HG03135 (cell line): ENCODE measurements around the gene SLC35D2.
"Not testable (repeated sequence)": the region's sequence is repeated elsewhere in the genome, so short reads cannot be mapped to it uniquely, and the experiment has no call there.

Source experiments
- ATAC-seq: cut with Tn5 transposase; IDR thresholded peaks from one replicate; pipeline ENCODE4 v1.9.1; 2021; ENCODE audit warnings: mild to moderate bottlenecking, moderate library complexity; ENCODE audit not compliant: unreplicated experiment

The SLC35D2 gene

DNA sequence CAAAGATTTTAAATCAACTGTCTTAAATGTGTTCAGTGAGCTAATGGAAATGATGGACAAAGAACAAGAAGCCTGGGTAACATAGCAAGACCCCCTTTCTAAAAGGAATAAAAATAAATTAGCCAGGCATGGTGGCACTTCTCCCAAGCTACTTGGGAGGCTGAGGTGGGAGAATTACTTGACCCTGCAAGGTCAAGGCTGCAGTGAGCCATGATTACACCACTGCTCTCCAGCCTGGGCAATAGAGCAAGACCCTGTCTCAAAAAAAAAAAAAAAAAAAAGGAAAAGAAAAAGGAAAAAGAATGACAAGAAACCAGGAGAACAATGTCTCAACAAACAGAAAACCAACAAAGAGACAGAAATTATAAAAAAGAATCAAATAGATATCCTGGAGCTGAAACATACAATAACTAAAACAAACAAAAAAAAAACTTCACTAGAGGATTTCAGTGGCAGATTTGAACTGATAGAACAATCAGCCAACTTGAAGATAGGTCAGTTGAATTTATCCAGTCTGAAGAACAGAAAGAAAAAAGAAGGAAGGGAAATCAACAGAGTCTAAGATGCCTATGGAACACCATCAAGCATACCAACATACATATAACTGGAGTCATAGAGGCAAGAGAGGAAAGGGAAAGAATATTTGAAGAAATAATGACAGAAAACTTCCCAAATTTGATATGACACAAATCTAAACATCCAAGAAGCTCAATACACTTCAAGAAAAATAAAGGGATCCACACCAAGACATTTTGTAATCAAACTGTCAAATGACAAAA lies 16.8 kb upstream of the SLC35D2 start:
- ATAC-seq: no peak

DNA sequence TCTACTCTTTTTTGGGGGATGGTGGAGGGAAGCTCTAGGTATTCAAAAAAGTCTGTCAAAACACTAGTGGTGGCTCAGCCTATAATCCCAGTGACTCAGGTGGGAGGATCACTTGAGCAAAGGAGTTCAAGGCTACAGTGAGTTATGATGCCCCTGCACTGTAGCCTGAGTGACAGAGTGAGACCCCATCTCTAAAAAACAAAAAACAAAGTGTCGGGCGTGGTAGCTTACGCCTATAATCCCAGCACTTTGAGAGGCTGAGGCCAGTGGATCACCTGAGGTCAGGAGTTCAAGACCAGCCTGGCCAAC lies 15.8 kb upstream of the SLC35D2 start:
- no peak for ATAC-seq

DNA sequence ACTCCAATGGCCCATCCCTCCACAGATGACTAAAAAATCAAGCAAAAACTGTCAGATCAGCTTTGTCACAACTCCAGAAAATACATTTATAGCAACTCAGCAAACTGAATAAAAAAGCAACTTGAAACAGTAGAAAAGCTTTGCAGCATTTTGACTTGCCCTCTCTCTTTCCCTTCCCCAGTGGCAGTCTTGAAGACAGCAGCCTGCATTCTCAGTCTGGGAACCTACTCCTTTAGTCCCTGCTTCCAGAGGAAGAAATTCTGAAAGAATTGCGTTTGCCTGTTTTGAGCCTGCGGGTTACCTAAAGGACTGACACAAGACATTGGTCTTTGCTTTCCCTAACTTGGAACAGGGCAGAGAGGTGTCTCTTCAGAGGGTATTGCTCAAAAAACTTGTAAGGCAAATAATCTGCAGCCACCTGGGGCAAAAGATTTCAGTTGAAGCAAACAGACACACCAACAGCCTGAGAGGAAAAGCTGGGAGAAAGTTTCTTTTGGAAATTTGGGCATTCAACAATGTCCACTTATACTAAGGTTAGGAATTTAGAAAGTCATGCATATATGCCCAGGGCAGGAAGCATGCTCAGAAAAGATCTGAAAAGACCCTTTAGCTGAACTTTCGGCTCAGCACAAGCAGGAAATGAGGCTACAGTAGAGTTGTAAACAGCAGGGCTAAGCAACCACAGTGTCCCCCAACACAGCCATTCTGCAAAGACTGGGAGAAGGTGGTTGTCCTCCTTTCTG lies 15.2 kb upstream of the SLC35D2 start:
- peak; percentile 55 for ATAC-seq

DNA sequence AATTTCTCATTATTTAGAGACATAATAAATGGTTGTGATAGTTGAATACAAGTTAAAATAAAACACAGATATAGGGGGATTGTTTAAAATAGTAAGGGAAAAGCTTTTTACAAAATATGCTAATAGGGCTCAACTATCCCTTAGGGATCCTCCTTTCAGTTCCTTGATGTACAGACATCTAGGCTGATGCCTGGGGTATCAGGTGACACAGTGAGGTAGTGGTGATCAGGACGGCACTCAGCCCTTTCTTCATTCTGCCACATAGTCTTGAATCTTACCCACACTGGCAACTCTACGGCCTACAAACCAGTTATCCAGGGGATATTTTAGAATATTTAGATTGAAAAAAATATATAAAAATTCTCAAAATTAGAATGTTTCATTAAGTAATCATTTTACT lies 12.5 kb upstream of the SLC35D2 start:
- no peak for ATAC-seq

DNA sequence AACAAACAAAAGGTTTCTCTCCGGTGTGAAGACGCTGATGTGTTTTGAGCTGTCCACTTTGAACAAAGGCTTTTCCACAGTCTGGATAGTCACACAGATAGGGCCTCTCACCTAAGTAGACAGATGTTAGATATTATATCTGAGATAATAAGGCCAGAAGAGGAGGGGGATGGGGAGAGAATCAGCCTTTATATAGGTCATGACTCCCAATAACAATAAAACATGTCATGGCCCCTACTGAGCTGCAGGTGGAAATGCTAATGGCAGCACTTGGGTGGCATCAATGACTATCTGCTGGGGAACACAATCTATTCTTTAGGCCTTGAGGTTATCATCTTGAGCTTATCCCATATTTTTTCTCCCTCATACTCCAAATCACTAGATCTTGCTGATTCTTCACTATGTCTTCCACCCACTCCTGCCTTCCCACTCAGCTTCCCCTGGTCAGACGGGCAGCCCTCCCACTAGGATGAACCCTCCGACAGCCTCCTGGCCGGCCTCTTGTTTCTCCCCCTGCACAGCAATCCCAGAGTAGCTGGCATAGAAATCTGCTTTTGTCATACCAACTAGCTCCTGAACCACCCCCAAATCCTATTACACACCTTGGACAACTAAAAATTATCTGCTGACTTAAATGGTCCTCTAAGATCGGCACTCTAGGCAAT lies 11.5 kb upstream of the SLC35D2 start:
- ATAC-seq: no peak

DNA sequence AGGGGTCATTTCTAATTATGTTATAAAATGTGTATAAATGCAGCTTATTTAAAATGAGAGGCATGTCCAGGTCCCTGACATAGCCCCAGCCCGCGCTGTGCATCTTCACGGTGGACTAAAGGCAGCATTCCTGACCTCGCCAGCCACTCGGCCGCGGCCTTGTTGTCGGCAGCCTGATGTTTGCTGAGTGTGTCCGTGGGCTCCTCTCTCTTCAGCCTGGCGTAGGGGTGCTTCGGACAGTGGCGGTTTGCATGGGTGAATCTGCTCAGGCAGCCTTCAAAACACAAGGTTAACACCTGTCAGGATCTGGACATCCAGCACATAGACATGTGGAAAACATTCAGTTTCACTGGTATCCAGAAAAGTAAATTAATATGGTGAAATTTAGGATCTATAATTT lies 8.8 kb upstream of the SLC35D2 start:
- ATAC-seq: no peak

DNA sequence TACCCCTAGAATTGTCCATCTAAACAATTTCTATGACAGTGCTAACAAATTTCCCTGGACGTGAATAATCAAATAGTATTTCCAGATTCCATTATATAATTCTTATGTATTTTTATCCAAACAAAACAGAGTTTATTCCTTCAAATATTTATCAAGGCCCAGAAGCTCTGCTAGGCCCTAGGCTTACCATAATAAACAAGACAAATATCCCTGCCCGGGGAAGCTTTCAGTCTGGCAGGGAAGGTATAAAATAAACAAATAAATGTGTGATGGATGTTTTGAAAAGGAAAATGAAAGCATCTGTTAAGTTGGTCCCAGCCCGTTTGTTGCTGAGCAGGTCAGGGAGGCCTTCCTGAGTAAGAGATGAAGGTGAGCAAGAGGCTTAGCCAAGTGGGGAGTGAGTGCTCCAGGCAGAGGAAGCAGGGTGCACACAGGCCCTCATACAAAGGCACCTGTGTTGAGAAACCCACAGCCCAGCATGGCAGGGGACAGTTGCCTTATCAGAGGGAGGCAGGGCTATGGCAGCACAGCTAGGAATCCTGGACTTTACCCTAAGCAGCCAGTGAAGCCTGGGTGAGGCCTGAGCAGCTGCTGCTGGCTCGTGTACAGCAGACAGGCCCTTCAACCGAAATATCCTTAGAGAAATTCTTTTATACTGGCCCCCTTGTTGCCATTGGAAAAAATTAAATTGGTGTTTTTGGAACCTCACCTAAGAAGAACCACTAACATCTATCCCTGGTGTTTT lies 7.7 kb upstream of the SLC35D2 start:
- ATAC-seq: no peak

DNA sequence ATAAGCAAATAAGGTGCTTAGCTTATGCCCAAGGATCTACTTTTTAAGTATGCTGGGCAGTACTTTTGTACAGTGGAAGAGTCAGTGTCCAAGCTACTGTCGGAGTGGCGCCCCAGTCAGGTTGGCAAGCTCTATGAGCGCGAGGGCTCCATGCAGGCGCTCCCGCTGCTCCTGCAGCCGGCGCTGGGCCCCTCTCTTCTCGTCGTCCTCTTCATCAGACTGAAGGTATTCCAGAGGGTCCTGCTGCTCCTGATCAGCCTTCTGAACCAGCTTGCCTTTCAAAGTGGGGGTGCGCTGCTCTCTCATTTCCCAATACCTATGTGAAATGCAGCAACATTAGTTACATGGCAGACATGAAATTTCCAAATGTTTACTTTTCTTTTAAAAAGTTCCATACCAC lies 4.6 kb upstream of the SLC35D2 start:
- no peak for ATAC-seq

DNA sequence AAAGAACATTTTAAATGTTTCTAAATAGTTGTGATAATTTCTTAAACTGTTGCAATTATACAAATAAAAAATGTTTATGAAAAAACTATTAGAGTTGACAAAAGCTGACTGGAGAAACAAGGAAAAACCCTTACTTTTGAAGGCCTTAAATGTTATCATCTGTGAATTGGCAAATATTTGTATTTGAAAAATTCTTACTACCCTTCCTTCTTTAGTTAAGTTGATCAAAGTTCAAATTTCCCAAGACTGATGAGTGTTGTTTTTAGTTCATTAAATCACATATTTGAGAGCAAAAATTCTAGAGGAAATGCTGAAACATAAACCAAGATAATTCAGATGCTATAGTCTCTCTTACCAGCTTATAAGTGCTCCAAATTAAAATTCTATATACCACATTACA lies 2.6 kb upstream of the SLC35D2 start:
- ATAC-seq: no peak

DNA sequence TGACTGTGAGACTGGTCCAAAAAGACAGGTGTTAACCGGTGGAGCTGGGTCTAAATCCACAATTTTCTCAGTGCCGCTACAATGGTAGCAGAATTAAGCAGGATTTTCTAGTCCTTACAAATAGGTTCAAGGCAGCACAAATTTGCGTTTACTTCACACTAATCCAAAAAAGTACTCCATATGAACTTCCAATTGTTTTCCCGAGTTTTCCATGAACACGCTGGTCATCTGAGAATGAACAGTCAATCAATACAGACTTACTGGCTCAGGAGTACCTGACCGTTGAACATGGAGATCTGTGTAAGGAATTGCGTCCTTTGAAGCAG lies 709 bp downstream of the SLC35D2 start:
- ATAC-seq: no peak

DNA sequence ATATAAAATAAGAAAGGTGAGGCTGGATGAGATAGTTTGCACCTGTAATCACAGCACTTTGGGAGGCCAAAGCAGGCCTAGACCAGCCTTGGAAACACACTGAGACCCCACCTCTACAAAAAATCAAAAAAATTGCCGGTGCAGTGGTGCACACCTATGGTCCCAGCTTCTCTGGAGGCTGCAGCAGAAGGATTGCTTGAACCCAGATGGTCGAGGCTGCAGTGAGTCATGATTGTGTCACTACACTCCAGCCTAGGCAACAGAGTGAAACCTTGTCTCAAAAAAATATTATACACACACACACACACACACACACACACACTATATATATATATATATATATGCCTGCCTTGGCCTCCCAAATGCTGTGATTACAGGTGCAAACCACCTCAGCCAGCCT lies 1.3 kb downstream of the SLC35D2 start:
- ATAC-seq: no peak

DNA sequence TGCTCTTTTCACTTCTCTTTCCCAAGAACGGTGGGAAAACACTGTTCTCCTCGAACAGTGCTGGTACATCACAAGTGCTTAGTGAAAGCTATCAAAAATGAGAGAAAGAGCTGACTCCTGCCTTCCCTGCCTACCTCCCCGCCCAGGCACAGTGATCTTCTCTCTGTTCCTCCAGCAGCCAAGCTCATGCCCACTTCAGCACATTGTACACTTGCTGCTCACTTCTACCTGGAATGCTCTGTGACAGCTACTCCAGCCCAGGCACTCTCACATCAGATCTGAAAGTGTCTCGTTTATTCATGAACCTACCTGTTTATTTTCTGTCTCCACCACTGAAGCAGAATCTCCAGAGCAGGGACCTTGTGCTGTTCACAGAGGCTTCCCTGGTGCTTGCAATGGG lies 1.8 kb downstream of the SLC35D2 start:
- no peak for ATAC-seq

DNA sequence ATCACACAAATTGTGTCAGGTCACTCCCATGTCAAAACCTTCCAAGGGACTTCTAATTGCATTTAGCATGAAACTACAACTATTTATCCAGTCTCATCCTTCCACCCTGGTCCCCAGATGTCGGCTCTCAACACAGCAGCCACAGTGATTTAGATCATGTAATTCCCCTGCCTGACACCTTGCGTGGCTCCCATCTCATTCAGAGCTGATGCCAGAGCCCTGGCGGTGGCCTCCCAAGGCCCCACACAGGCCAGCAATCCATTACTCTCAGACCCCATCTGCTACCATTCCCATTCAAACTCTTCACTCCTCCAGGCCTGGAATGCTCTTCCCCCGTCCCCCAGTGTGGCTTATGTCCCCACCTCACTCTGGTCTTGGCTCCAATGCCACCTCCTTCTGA lies 2.4 kb downstream of the SLC35D2 start:
- ATAC-seq: no peak

DNA sequence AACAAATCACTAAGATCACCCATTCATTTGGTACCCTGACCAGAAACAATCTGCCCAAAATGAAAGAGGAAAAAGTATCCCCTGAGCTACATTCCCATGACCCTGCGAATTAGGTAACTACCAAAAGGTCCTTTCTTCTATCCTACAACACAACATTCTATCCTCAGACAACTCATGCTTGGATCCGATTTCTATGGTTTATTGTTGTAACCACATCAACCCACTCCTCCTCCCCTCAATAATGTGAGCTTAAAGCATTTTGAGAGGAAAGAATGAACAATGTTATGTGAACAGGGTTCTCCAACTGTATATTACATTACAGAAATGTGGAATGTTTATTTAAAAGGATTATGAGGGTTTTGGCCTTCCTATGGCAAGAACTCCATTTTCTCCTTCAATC lies 4.0 kb downstream of the SLC35D2 start:
- ATAC-seq: no peak

DNA sequence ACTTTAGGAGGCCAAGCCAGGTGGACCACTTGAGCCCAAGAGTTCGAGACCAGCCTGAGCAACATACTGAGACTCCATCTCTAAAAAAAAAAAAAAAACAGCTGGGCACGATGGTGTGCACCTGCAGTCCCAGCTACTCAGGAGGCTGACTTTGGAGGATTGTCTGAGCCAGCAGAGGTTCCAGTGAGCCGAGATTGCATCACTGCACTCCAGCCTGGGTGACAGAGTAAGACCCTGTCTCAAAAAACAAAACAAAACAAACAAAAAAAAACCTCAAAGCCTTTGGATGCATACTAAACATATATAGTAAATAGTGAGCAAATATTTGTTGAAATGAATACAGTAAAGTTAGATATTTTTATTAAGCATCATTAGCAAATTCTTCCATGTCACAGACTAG lies 5.3 kb downstream of the SLC35D2 start:
- no peak for ATAC-seq

DNA sequence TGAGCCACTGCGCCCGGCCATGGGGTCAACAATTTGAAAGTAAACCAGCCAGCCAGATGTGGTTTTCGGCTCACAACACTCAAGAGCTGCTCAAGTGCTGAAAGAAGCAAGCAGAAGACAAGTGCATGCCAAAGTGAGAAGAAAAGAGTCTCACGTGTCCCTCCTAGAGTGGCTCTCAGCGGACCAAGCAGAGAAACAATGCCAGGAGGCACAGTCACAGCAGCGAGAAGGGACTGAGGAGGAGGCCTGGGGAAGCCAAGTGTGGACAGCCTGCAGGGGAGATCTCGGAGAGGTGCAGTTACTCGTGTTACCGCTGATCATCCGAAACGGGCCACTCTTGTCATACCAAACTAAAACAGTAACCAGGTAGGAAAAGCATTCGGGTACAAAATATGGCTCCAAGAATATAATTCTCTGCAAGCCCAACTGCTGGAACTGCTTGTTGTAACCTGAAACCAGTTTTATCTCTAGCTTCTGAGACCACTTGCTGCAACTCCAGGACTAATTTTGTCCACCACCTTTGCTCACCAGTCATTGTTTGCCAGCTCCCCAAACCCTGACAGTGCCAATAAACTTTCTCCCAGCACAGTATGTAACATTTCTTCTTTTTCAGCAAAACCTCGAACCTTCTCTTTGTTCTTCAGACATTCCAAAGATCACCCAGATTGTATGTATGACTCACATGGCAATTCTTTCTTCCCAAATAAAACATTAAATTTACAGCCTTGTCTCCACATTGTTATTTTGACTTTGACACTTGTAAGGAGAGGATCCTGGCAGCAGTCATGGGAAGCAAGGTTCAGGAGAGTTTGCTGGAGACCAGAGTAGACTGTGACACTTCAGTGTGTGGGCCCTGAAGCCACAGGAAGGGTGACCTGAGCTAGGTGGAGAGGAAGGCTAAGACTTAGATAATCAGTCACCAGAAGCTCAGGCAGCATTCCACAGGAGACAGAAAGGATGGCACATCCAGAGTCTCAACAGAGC lies 6.3 kb downstream of the SLC35D2 start:
- ATAC-seq: no peak

DNA sequence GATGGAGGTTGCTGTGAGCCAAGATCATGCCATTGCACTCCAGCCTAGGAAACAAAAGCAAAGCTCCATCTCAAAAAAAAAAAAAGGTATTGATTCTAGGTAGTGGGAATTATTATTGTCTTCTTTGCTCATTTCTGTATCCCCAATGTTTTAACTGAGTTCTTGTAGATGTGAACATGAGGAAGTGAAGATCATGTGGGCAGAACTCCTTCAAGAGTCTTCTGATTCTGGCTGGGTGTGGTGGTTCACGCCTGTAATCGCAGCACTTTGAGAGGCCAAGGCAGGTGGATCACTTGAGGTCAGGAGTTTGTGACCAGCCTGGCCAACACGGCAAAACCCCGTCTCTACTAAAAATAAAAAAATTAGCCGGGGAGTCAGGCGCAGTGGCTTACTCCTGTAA lies 8.0 kb downstream of the SLC35D2 start:
- ATAC-seq: not testable (repeated sequence)

DNA sequence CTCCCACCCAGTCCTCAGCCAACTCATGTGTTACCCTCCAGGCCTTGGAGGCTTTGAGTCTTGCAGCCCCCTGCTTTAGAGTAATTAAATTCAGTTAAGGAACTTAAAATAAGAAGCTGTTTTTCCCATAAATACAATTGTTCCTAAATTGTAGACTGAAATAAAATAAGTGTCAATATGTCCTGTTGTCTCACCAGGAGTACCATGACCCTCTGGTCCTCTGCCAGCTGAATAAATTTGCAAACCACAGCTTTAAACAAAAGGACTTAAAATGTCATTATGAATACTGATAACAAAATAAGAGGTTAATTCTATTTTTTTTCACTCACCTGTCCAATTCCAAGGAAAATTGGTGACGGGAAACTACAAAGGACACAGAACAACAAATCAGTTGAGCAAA lies 15.6 kb downstream of the SLC35D2 start:
- no peak for ATAC-seq

DNA sequence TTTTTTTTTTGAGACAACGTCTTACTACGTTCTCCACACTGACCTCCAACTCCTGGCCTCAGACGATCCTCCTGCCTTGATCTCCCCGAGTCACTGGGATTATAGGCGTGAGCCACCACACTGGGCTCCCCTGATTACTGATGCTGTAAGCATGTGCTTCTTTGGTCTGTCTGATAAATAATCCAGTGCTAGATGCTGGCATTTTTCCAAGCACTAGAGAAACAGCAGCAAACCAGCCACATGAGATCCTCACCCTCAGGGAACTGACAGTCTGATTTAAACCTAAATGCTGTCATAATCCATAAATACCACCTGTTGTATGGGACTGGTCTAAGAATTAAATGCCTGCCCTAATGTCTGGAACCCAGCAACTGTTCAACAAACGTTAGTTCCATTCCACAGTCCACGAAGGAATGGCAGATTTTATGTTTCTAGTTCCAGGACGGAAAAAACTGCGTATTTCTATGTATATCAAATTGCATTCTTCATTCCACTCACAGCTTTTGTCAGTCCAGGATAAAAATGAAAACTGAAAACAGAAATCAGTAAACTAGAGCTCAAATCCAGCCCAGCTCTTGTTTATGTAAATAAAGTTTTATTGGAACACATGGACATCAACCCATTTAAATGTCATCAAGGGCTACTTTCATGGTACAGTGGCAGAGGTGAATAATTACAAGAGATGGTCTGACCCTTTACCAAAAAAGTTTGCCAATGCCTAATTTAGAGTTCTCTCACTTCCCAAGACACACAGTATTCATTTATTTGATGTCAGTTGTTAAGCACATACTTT lies 20.1 kb downstream of the SLC35D2 start:
- ATAC-seq: no peak

DNA sequence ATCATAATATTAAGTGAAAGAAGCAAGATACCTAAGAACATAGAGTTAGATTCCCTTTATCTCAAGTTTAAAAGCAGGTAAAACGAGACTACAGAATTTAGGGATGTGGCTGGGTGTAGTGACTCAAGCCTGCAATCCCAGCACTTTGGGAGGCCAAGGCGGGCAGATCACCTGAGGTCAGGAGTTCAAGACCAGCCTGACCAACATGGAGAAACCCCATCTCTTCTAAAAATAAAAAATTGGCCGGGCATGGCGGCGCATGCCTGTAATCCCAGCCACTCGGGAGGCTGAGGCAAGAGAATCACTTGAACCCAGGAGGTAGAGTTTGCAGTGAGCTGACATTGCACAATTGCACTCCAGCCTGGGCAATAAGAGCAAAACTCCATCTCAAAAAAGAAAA lies 21.4 kb downstream of the SLC35D2 start:
- ATAC-seq: not testable (repeated sequence)
